Erythroblast (primary cell): ENCODE data around the gene SOCS1.

Experiments used
- GATA1 ChIP-seq: IDR thresholded peaks from 2 replicates; pipeline ENCODE4 v1.6.1; 2011; ENCODE audit warnings: low read depth, mild to moderate bottlenecking, control low read depth, low read length, moderate library complexity
- POLR2A ChIP-seq: IDR thresholded peaks from 2 replicates; pipeline ENCODE4 v1.6.1; 2011; ENCODE audit warnings: mild to moderate bottlenecking, low read length

GRCh38 chr16:11258553-11259492 is 2.8 kb upstream of the SOCS1 start:
- no peak for TF ChIP-seq POLR2A
- no peak for TF ChIP-seq GATA1
